Fibroblast of villous mesenchyme (primary cell): ENCODE measurements around the gene NUP62. TPM values are rescaled to one million over a fixed set of nuclear protein-coding genes. Genes with fewer than 3 reads are reported as not detected.

Experiments
- DNase-seq: peaks from one replicate; pipeline ENCODE4 v3.0.0-alpha.2; 2010; ENCODE audit warnings: low read depth
- H3K4me3 ChIP-seq: 2 replicates; pipeline ENCODE4 v1.5.1; 2011; ENCODE audit warnings: low read depth, mild to moderate bottlenecking, low read length
- CTCF ChIP-seq: IDR thresholded peaks from 2 replicates; pipeline ENCODE4 v1.5.1; 2012; ENCODE audit warnings: low read depth, mild to moderate bottlenecking, low read length; ENCODE audit not compliant: insufficient read depth
- total RNA-seq: library from RNA; depleted of rRNA; stranded (reverse); fragments of >200 nt; gene quantifications from 2 replicates; pipeline ENCODE4 v1.2.3, GENCODE V29; 2012

Gene NUP62
- total RNA-seq, 1 donor = 43.2 TPM

- no peak for TF ChIP-seq CTCF
- DNase-seq = no peak
- H3K4me3 ChIP-seq = no peak overlapping the region
Observed at GRCh38 chr19:49871349-49871985, 57.8 kb downstream of the NUP62 start.

- H3K4me3 ChIP-seq = peak overlapping the region; percentile 57
- no peak for DNase-seq
- TF ChIP-seq CTCF = no peak
Observed at GRCh38 chr19:49870309-49870901, 58.9 kb downstream of the NUP62 start.

- peak overlapping the region; percentile 57 for H3K4me3 ChIP-seq
- TF ChIP-seq CTCF = no peak
- peak; percentile 100 for DNase-seq
Observed at GRCh38 chr19:49869484-49870308, 59.6 kb downstream of the NUP62 start.

- H3K4me3 ChIP-seq = peak overlapping the region; percentile 51
- TF ChIP-seq CTCF = no peak
- DNase-seq = no peak
Observed at GRCh38 chr19:49869009-49869483, 60.3 kb downstream of the NUP62 start.

GRCh38 chr19:49866933-49867782, 62.1 kb downstream of the NUP62 start, which contains the start of gene PNKP:
TSS of gene PNKP (minus strand) at chr19:49867576. CDS start at chr19:49867204, 372 bp downstream.
- DNase-seq = peak; percentile 92
- no peak for TF ChIP-seq CTCF
- peak within 1 kb of the TSS; percentile 81 for H3K4me3 ChIP-seq

GRCh38 chr19:49864890-49865289, 64.4 kb downstream of the NUP62 start:
- TF ChIP-seq CTCF = no peak
- DNase-seq = no peak

More at GRCh38 chr19:49864890-49865289, 64.4 kb downstream of the NUP62 start:
- H3K4me3 ChIP-seq = no peak overlapping the region
